SK-N-SH (cell line): ENCODE data around the gene SOS2. TPM values are rescaled to one million over a fixed set of nuclear protein-coding genes. Genes with fewer than 3 reads are reported as not detected.
A peak's percentile ranks its signal among the peaks of the same experiment; 100 is the strongest.

ENCODE experiments used
- CTCF ChIA-PET: fragments of 300-600, 350-600 bp; formaldehyde crosslinking; extraction: SDS; loops from one replicate; lab custom pipeline; 2021; lab: Yijun Ruan, JAX
- POLR2A ChIA-PET: fragments of 350-600 bp; sonication (Branson Sonifier 250); formaldehyde crosslinking; extraction: SDS; loops from one replicate; lab custom pipeline; 2020; ENCODE audit warnings: antibody characterized with exemption, inconsistent platforms; lab: Yijun Ruan, JAX
- DNase-seq: peaks from one replicate; pipeline ENCODE4 v3.0.0; 2012
- H2AFZ ChIP-seq: fragments of 200-600 bp; sonication (generic); 2 replicates; pipeline ENCODE4 v1.8.1; 2016; ENCODE audit warnings: antibody characterized with exemption, mild to moderate bottlenecking, low read depth
- H3F3A ChIP-seq: fragments of 200-600 bp; sonication (generic); replicated peaks from 2 replicates; pipeline ENCODE3; 2016; ENCODE audit warnings: antibody characterized with exemption, mild to moderate bottlenecking; ENCODE audit not compliant: insufficient read depth
- H3K27ac ChIP-seq, 2 experiments: fragments of 200-500 bp in 1 of 2; fragments of 200-600 bp in 1 of 2; sonication (Bioruptor generic) in 1 of 2; sonication (generic), shearing (Covaris generic) in 1 of 2; 2 replicates each; pipeline versions ENCODE4 v1.5.1 to v1.6.1; 2014 to 2016; ENCODE audit warnings: low read depth in 2 of 2, inconsistent platforms in 1 of 2, low read length in 1 of 2, mild to moderate bottlenecking in 1 of 2, mixed read lengths in 1 of 2
- H3K27me3 ChIP-seq: fragments of 200-600 bp; sonication (generic), shearing (Covaris generic); 2 replicates; pipeline ENCODE4 v1.6.1; 2016; ENCODE audit warnings: mixed run types; ENCODE audit not compliant: insufficient read depth
- H3K36me3 ChIP-seq, 2 experiments: fragments of 200-500 bp in 1 of 2; fragments of 200-600 bp in 1 of 2; sonication (Bioruptor generic) in 1 of 2; sonication (generic) in 1 of 2; replicated peaks in 1 of 2; 2 replicates each; pipeline versions ENCODE3 to v1.5.1; 2014 to 2016; ENCODE audit warnings: low read length in 1 of 2, mild to moderate bottlenecking in 1 of 2; ENCODE audit not compliant: insufficient read depth in 2 of 2, control insufficient read depth in 1 of 2
- H3K4me1 ChIP-seq, 2 experiments: fragments of 200-500 bp in 1 of 2; fragments of 200-600 bp in 1 of 2; sonication (Bioruptor generic) in 1 of 2; sonication (generic), shearing (Covaris generic) in 1 of 2; 2 replicates each; pipeline versions ENCODE4 v1.5.1 to v1.6.1; 2014 to 2016; ENCODE audit warnings: low read depth in 1 of 2, low read length in 1 of 2, mixed run types in 1 of 2; ENCODE audit not compliant: insufficient read depth in 2 of 2, control insufficient read depth in 1 of 2
- H3K4me2 ChIP-seq: fragments of 200-600 bp; sonication (generic), shearing (Covaris generic); 2 replicates; pipeline ENCODE4 v1.6.1; 2017; ENCODE audit warnings: mixed run types
- H3K4me3 ChIP-seq, 2 experiments: fragments of 200-500 bp in 1 of 2; fragments of 200-600 bp in 1 of 2; sonication (Bioruptor generic) in 1 of 2; sonication (generic), shearing (Covaris generic) in 1 of 2; 2 replicates each; pipeline versions ENCODE4 v1.5.1 to v1.8.1; 2014 to 2016; ENCODE audit warnings: low read depth in 2 of 2, inconsistent platforms in 1 of 2, low read length in 1 of 2, mild to moderate bottlenecking in 1 of 2, mixed read lengths in 1 of 2, moderate library complexity in 1 of 2
- H3K79me2 ChIP-seq: fragments of 200-600 bp; sonication (generic); 2 replicates; pipeline ENCODE4 v1.8.1; 2017; ENCODE audit warnings: mild to moderate bottlenecking; ENCODE audit not compliant: insufficient read depth
- H3K9ac ChIP-seq: fragments of 200-600 bp; sonication (generic); 2 replicates; pipeline ENCODE4 v1.6.1; 2017; ENCODE audit warnings: mixed run types
- H3K9me2 ChIP-seq: fragments of 200-600 bp; sonication (generic); 2 replicates; pipeline ENCODE4 v1.6.1; 2017; ENCODE audit warnings: mixed run types
- H3K9me3 ChIP-seq: fragments of 200-600 bp; sonication (generic); 2 replicates; pipeline ENCODE4 v1.6.1; 2017; ENCODE audit warnings: mixed run types, mild to moderate bottlenecking, moderate library complexity
- H4K20me1 ChIP-seq: fragments of 200-600 bp; sonication (generic); 2 replicates; pipeline ENCODE4 v1.6.1; 2017; ENCODE audit warnings: mild to moderate bottlenecking, mixed run types; ENCODE audit not compliant: insufficient read depth
- CTCF ChIP-seq: fragments of 200-600 bp; sonication (generic); IDR thresholded peaks from 2 replicates; pipeline ENCODE4 v1.6.1; 2017; ENCODE audit warnings: antibody characterized with exemption, mild to moderate bottlenecking, moderate library complexity
- EP300 ChIP-seq, 2 experiments: IDR thresholded peaks; 2 replicates each; pipeline versions ENCODE4 v1.4.0 to v1.6.1; 2012; ENCODE audit warnings: borderline replicate concordance in 1 of 2, low read depth in 1 of 2, low read length in 1 of 2
- FOSL2 ChIP-seq: IDR thresholded peaks from 2 replicates; pipeline ENCODE4 v1.4.0; 2012; ENCODE audit warnings: low read depth, mild to moderate bottlenecking, moderate library complexity, borderline replicate concordance
- FOXM1 ChIP-seq: IDR thresholded peaks from 2 replicates; pipeline ENCODE4 v1.4.0; 2012; ENCODE audit warnings: low read depth, mild to moderate bottlenecking
- GATA2 ChIP-seq: sonication (generic); formaldehyde crosslinking; IDR thresholded peaks from 2 replicates; pipeline ENCODE4 v1.5.0; 2020; ENCODE audit warnings: mild to moderate bottlenecking, missing genetic modification reagents
- IRF3 ChIP-seq: fragments of 150-350 bp; IDR thresholded peaks from 2 replicates; pipeline ENCODE4 v1.6.1; 2016; ENCODE audit warnings: mild to moderate bottlenecking, low read depth, low read length
- MAX ChIP-seq: IDR thresholded peaks from 2 replicates; pipeline ENCODE4 v1.4.0; 2012; ENCODE audit warnings: low read depth
- MEF2A ChIP-seq: IDR thresholded peaks from 2 replicates; pipeline ENCODE4 v1.4.0; 2012; ENCODE audit warnings: low read depth, borderline replicate concordance
- PBX3 ChIP-seq: IDR thresholded peaks from 2 replicates; pipeline ENCODE4; 2012
- POLR2AphosphoS5 ChIP-seq: IDR thresholded peaks from 2 replicates; pipeline ENCODE4 v1.6.1; 2012; ENCODE audit warnings: low read depth, low read length
- RCOR1 ChIP-seq: fragments of 150-350 bp; IDR thresholded peaks from 2 replicates; pipeline ENCODE4 v1.6.1; 2017; ENCODE audit warnings: antibody characterized with exemption, low read length
- RFX5 ChIP-seq: IDR thresholded peaks from 2 replicates; pipeline ENCODE4 v1.6.1; 2012; ENCODE audit warnings: mild to moderate bottlenecking, improper control_type of control experiment, low read length
- RXRA ChIP-seq: IDR thresholded peaks from 2 replicates; pipeline ENCODE4 v1.4.0; 2012; ENCODE audit warnings: low read depth, mild to moderate bottlenecking, borderline replicate concordance
- SIN3A ChIP-seq: IDR thresholded peaks from 2 replicates; pipeline ENCODE4 v1.6.1; 2012; ENCODE audit warnings: low read depth, mild to moderate bottlenecking, low read length, moderate library complexity, borderline replicate concordance
- SMC3 ChIP-seq: IDR thresholded peaks from 2 replicates; pipeline ENCODE4 v1.6.1; 2012; ENCODE audit warnings: low read depth, low read length, improper control_type of control experiment
- TAF1 ChIP-seq: IDR thresholded peaks from 2 replicates; pipeline ENCODE4 v1.6.1; 2012; ENCODE audit warnings: low read depth, mild to moderate bottlenecking, low read length, moderate library complexity, borderline replicate concordance
- TCF12 ChIP-seq: IDR thresholded peaks from 2 replicates; pipeline ENCODE4 v1.4.0; 2012
- TEAD4 ChIP-seq: IDR thresholded peaks from 2 replicates; pipeline ENCODE4 v1.4.0; 2012; ENCODE audit warnings: mild to moderate bottlenecking, borderline replicate concordance; ENCODE audit not compliant: insufficient read depth
- USF1 ChIP-seq: IDR thresholded peaks from 2 replicates; pipeline ENCODE4 v1.4.0; 2012; ENCODE audit warnings: low read depth, borderline replicate concordance
- USF2 ChIP-seq: fragments of 150-350 bp; IDR thresholded peaks from 2 replicates; pipeline ENCODE4 v1.6.1; 2017; ENCODE audit warnings: antibody characterized with exemption, low read length, low read depth, borderline replicate concordance
- YY1 ChIP-seq: IDR thresholded peaks from 2 replicates; pipeline ENCODE4 v1.4.0; 2012; ENCODE audit warnings: low read depth, mild to moderate bottlenecking
- ZBTB33 ChIP-seq: IDR thresholded peaks from 2 replicates; pipeline ENCODE4 v1.4.0; 2012; ENCODE audit warnings: low read depth, borderline replicate concordance
- WGBS: methylation state at CpG from one replicate; pipeline ENCODE4 v1.1.6; 2017; ENCODE audit warnings: low lambda C conversion rate; 5-methylcytosine and 5-hydroxymethylcytosine counted together
- polyA plus RNA-seq, 3 experiments: library from polyadenylated mRNA; depleted of rRNA; stranded (reverse); fragments of >200 nt; gene quantifications; 2 replicates each; pipeline ENCODE4 v1.2.3, GENCODE V29; 2012

Gene SOS2
- polyA plus RNA-seq, 1 of the 3 experiments (the other 2 are of a cell fraction): 6.2 TPM

DNA sequence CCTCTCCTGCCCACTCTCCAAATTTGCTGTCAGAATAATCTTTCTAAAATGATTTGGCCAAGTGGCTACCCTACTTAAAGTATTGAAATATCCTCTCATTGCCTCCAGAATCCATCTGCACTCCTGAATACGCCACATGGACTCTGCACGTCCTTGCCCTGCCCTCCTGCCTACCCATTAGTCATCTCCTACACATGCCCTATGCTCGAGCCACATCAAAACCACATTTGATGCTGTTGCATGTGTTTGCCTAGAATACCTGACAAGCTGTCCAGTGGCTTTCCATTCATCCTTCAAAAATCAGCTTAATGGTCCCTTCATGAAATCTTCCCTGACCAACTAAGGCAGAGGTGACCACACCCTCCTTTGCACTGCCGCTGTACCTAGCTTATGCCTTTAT is 132.0 kb downstream of the SOS2 start:
- Histone ChIP-seq H3K36me3 (peaks cover 2 to 5% of the 10 kb centered on the region in 2 experiments), H3K9me2 (no peaks in the 10 kb centered on the region), H3K4me1 (peaks cover 0 to 4% of the 10 kb centered on the region in 2 experiments; a peak in 1 of 4 replicates), H3K4me3 (no peak overlapping the region), H3K9me3 (no peaks in the 10 kb centered on the region), H3K27ac (no peak overlapping the region), H3K9ac (no peak overlapping the region), H2AFZ (no peak overlapping the region), H3K79me2 (no peaks in the 10 kb centered on the region), H4K20me1 (no peaks in the 10 kb centered on the region), H3K27me3 (no peaks in the 10 kb centered on the region), H3K4me2 (no peak overlapping the region), H3F3A (no peaks in the 10 kb centered on the region)
- DNase-seq: no peak
- POLR2A ChIA-PET: no interaction called here
- TF ChIP-seq TEAD4 (no peak), USF2 (no peak), GATA2 (CRISPR knock-in tag) (no peak), TAF1 (no peak), PBX3 (peak; percentile 53), FOSL2 (peak; percentile 32; the same call in 1 of the 2 replicates), RCOR1 (no peak), TCF12 (peak; percentile 51; the same call in 1 of the 2 replicates), RFX5 (no peak), MEF2A (no peak), RXRA (no peak), POLR2AphosphoS5 (no peak), CTCF (no peak), USF1 (no peak), SIN3A (no peak), MAX (peak; percentile 82), SMC3 (no peak), YY1 (no peak), ZBTB33 (no peak), IRF3 (no peak), FOXM1 (no peak), EP300 (IDR thresholded peaks at IDR 0.05; ENCODE audit: borderline replicate concordance in 1 of 2, low read depth in 1 of 2, low read length in 1 of 2) (peak in 1 of 2 experiments; percentile 20; a peak in 1 of 4 replicates)
- CTCF ChIA-PET: interaction anchor here (1.8 to 15.1 kb wide), 2 partner anchors 234 to 246 kb away, joined by 10 to 204 read pairs; partner anchors contain the start of gene NEMF
- 58% methylated on average over 4 of the region's 4 CpGs for WGBS
